GM12878 (cell line): ENCODE data around the gene VPS29. TPM values are rescaled to one million over a fixed set of nuclear protein-coding genes. Genes with fewer than 3 reads are reported as not detected.

ENCODE experiments used
- ATAC-seq: fragments of 200-7000 bp; cut with Tn5 transposase; 3 replicates; pipeline ENCODE4 v1.9.1; 2020; ENCODE audit warnings: mild to moderate bottlenecking, moderate library complexity
- BruUV-seq: library from RNA; stranded (reverse); fragments of 400-500 nt; replicated peaks from 2 replicates; lab custom pipeline; 2021; lab: Mats Ljungman, UMichigan
- CTCF ChIA-PET: fragments of 300-600 bp; sonication (Branson Sonifier 250); formaldehyde crosslinking; extraction: SDS; loops from one replicate; lab custom pipeline; 2021; ENCODE audit warnings: inconsistent platforms; lab: Yijun Ruan, JAX
- POLR2A ChIA-PET: fragments of 350-600 bp; formaldehyde crosslinking; extraction: SDS; loops from one replicate; lab custom pipeline; 2021; ENCODE audit warnings: inconsistent platforms; lab: Charles Lee
- RAD21 ChIA-PET: fragments of 300-600 bp; sonication (Branson Sonifier 250); formaldehyde crosslinking; loops from one replicate; lab custom pipeline; 2023; ENCODE audit warnings: antibody characterized with exemption; ENCODE audit not compliant: unreplicated experiment; lab: Charles Lee
- SMC1A ChIA-PET: fragments of 300-600 bp; sonication (Branson Sonifier 250); formaldehyde crosslinking; loops from one replicate; lab custom pipeline; 2023; ENCODE audit not compliant: unreplicated experiment, uncharacterized antibody; lab: Charles Lee
- DNase-seq: peaks from one replicate; pipeline ENCODE4 v3.0.0-alpha.2; 2011; ENCODE audit warnings: low read depth, low spot score
- FAIRE-seq: peaks from 3 replicates; lab custom pipeline; 2011; peaks lifted over from hg19 to GRCh38; lab: Jason Lieb, UNC
- H2AFZ ChIP-seq: 2 replicates; pipeline ENCODE4 v1.6.0; 2011; ENCODE audit warnings: low read depth, low read length, control low read depth; ENCODE audit not compliant: control insufficient read depth
- H3K27ac ChIP-seq: 2 replicates; pipeline ENCODE4 v1.5.1; 2011; ENCODE audit warnings: control low read depth; ENCODE audit not compliant: control insufficient read depth, insufficient read depth
- H3K27me3 ChIP-seq, 2 experiments: replicated peaks in 1 of 2; 2 replicates each; pipeline versions ENCODE4 v1.6.0 to v1.6.1; 2011; ENCODE audit warnings: low read length in 1 of 2; ENCODE audit not compliant: control insufficient read depth in 2 of 2, insufficient read depth in 2 of 2
- H3K36me3 ChIP-seq, 2 experiments: 2 replicates each; pipeline ENCODE4 v1.5.1; 2011; ENCODE audit warnings: low read length in 1 of 2; ENCODE audit not compliant: control insufficient read depth in 2 of 2, insufficient read depth in 2 of 2
- H3K4me1 ChIP-seq: 2 replicates; pipeline ENCODE4 v1.6.1; 2011; ENCODE audit warnings: mild to moderate bottlenecking, low read length, moderate library complexity, mixed read lengths; ENCODE audit not compliant: control insufficient read depth, insufficient read depth
- H3K4me2 ChIP-seq: 2 replicates; pipeline ENCODE4 v1.6.0; 2011; ENCODE audit warnings: control low read depth; ENCODE audit not compliant: control insufficient read depth, insufficient read depth
- H3K4me3 ChIP-seq: fragments of 200-600 bp; sonication (generic); 2 replicates; pipeline ENCODE4 v1.5.1; 2016
- H3K79me2 ChIP-seq: 2 replicates; pipeline ENCODE4 v1.6.0; 2011; ENCODE audit warnings: low read length; ENCODE audit not compliant: control insufficient read depth, insufficient read depth
- H3K9ac ChIP-seq: 2 replicates; pipeline ENCODE4 v1.8.0; 2011; ENCODE audit warnings: low read length, control low read depth, mixed read lengths; ENCODE audit not compliant: control insufficient read depth, insufficient read depth
- H3K9me3 ChIP-seq: replicated peaks from 3 replicates; pipeline ENCODE4 v1.5.1; 2011; ENCODE audit warnings: mild to moderate bottlenecking, low read length; ENCODE audit not compliant: control insufficient read depth, insufficient read depth
- H4K20me1 ChIP-seq: 2 replicates; pipeline ENCODE4 v1.6.0; 2011; ENCODE audit not compliant: control insufficient read depth, insufficient read depth
- ASH2L ChIP-seq: fragments of 300-600, 200-600 bp; sonication (generic); IDR thresholded peaks from 2 replicates; pipeline ENCODE4 v1.6.1; 2017; ENCODE audit warnings: low read depth, mild to moderate bottlenecking, borderline replicate concordance
- CREM ChIP-seq: IDR thresholded peaks from 2 replicates; pipeline ENCODE4 v1.6.1; 2014; ENCODE audit warnings: antibody characterized with exemption, low read depth
- DPF2 ChIP-seq: fragments of 450-650 bp; IDR thresholded peaks from 2 replicates; pipeline ENCODE4 v1.6.1; 2017; ENCODE audit warnings: mild to moderate bottlenecking
- EGR1 ChIP-seq, 2 experiments: IDR thresholded peaks; 1 replicate in 1 of 2; 2 replicates in 1 of 2; pipeline ENCODE4 v1.6.1; 2011 to 2012; ENCODE audit warnings: low read depth in 2 of 2, low read length in 2 of 2, borderline replicate concordance in 1 of 2, mild to moderate bottlenecking in 1 of 2, moderate library complexity in 1 of 2
- ESRRA ChIP-seq: IDR thresholded peaks from 2 replicates; pipeline ENCODE4 v1.6.1; 2012; ENCODE audit warnings: mild to moderate bottlenecking, low read length, improper control_type of control experiment
- FOXK2 ChIP-seq: fragments of 450-650 bp; IDR thresholded peaks from 2 replicates; pipeline ENCODE4 v1.6.1; 2017; ENCODE audit warnings: mild to moderate bottlenecking, moderate library complexity
- MEF2A ChIP-seq: IDR thresholded peaks from 2 replicates; pipeline ENCODE4 v1.6.1; 2011; ENCODE audit warnings: low read depth, mild to moderate bottlenecking, low read length, moderate library complexity; ENCODE audit not compliant: insufficient read depth
- MXI1 ChIP-seq: fragments of 150-350 bp; IDR thresholded peaks from 2 replicates; pipeline ENCODE4 v1.6.1; 2011; ENCODE audit warnings: low read depth, mild to moderate bottlenecking, inconsistent platforms, low read length, improper control_type of control experiment
- RB1 ChIP-seq: fragments of 450-650 bp; formaldehyde crosslinking; IDR thresholded peaks from 2 replicates; pipeline ENCODE4 v1.6.1; 2017; ENCODE audit warnings: mild to moderate bottlenecking, borderline replicate concordance
- SIX5 ChIP-seq: IDR thresholded peaks from 2 replicates; pipeline ENCODE4 v1.6.1; 2011; ENCODE audit warnings: mild to moderate bottlenecking, low read depth, low read length, moderate library complexity; ENCODE audit not compliant: severe bottlenecking
- TBL1XR1 ChIP-seq: IDR thresholded peaks from 2 replicates; pipeline ENCODE4 v1.6.1; 2012; ENCODE audit warnings: low read depth, low read length, improper control_type of control experiment
- ZBED1 ChIP-seq: IDR thresholded peaks from 2 replicates; pipeline ENCODE4 v1.6.1; 2016; ENCODE audit warnings: borderline replicate concordance
- WGBS: methylation state at CpG from one replicate; pipeline ENCODE4 v1.1.6; 2016; ENCODE audit warnings: low lambda C conversion rate; ENCODE audit not compliant: insufficient replicate concordance, insufficient coverage; ENCODE audit errors: missing lambda C conversion rate; 5-methylcytosine and 5-hydroxymethylcytosine counted together
- in situ Hi-C: fragments of 300-500 bp; cut with MboI; formaldehyde crosslinking; loops from 9 replicates; pipeline ENCODE4 v1.14.3; 2018; ENCODE audit warnings: mixed read lengths
- intact Hi-C: fragments of 100-400 bp; cut with micrococcal nuclease; formaldehyde crosslinking; loops from one replicate; pipeline ENCODE4 v1.14.2; 2022; ENCODE audit not compliant: unreplicated experiment
- polyA plus RNA-seq, 11 experiments: library from polyadenylated mRNA; depleted of rRNA in 4 of 11; unstranded in 6 of 11; stranded (reverse) in 5 of 11; fragments of >200 nt; fragmentation: Nextera tagmentation in 4 of 11; fragmentation: Illumina TruSeq in 1 of 11; extraction: Ambion mirVana in 4 of 11; extraction: Trizol in 1 of 11; gene quantifications; 1 replicate in 1 of 11; 2 replicates in 10 of 11; pipeline versions ENCODE4 v1.2.1 to v1.2.3, GENCODE V29; 2011 to 2016; ENCODE audit warnings: inconsistent platforms in 2 of 11, missing spikeins in 2 of 11, low read depth in 1 of 11
- total RNA-seq, 4 experiments: library from RNA; depleted of rRNA in 3 of 4; stranded (reverse); fragments of >200 nt in 3 of 4; fragmentation: Illumina TruSeq in 1 of 4; extraction: Trizol in 1 of 4; gene quantifications; 2 replicates each; pipeline versions ENCODE4 v1.2.1 to v1.2.3, GENCODE V29; 2013 to 2021
- TF ChIP-seq, protein P1 (sequence below): fragments of 450-650 bp; IDR thresholded peaks from 2 replicates; pipeline ENCODE4 v1.6.1; 2014; ENCODE audit warnings: mild to moderate bottlenecking
- TF ChIP-seq, protein P2 (sequence below), 3 experiments: IDR thresholded peaks in 2 of 3; conservative IDR thresholded peaks in 1 of 3; 2 replicates each; pipeline ENCODE4 v1.5.1; 2011; ENCODE audit warnings: low read depth in 3 of 3, low read length in 3 of 3, mild to moderate bottlenecking in 3 of 3, control low read depth in 2 of 3, moderate library complexity in 2 of 3, inconsistent platforms in 1 of 3, mixed read lengths in 1 of 3; ENCODE audit not compliant: control insufficient read depth in 2 of 3, insufficient read depth in 1 of 3; ENCODE audit errors: extremely low read depth in 1 of 3
- TF ChIP-seq, protein P3 (sequence below): IDR thresholded peaks from 2 replicates; pipeline ENCODE4 v1.6.1; 2012; ENCODE audit warnings: low read depth, low read length, improper control_type of control experiment
- TF ChIP-seq, protein P4 (sequence below): fragments of 450-650 bp; IDR thresholded peaks from 2 replicates; pipeline ENCODE4 v1.6.1; 2016; ENCODE audit warnings: mild to moderate bottlenecking

VPS29 gene
- total and polyA plus RNA-seq, 10 of the 15 experiments (the other 5 are each of a cell fraction or from before 2014, with no cell fraction given) = 65.3 to 405 (median 206) TPM

DNA sequence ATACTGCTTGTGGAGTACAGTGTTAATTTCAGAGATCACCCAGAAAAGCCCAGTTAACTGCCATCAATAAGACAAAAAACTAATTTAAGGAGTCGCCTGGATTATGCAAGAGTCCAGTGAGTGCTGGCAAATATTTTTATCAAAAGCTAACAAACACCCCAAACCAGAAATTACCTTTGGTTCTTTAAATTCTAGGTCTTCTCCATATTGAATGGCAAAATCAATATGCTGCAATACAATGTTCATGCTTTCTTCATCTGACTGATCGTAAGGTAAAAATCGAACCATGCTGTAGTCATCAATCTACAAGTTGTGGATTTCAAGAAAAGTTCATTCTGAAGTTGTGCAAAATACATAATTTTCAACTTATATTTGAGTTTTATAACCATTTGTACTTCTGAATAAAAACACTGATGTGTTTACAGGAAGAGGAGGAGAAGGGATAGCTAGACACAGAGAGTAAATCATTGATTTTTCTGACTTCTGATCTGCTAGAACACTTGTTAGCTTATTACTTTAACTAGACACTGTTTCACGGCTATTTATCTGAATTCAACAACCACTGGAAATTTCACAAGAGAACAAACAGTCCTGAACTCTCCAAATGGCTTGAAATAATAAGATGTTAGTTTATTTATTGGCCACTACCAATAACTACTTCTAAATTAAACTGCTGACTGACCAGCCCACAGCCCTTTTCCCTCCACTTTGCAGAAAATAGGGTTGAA, 48.2 kb downstream of the VPS29 start (continued):
- TF ChIP-seq, protein P1, sequence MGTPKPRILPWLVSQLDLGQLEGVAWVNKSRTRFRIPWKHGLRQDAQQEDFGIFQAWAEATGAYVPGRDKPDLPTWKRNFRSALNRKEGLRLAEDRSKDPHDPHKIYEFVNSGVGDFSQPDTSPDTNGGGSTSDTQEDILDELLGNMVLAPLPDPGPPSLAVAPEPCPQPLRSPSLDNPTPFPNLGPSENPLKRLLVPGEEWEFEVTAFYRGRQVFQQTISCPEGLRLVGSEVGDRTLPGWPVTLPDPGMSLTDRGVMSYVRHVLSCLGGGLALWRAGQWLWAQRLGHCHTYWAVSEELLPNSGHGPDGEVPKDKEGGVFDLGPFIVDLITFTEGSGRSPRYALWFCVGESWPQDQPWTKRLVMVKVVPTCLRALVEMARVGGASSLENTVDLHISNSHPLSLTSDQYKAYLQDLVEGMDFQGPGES = no peak
- no peak for TF ChIP-seq SIX5
- no peak for TF ChIP-seq CREM
- no peak for TF ChIP-seq ASH2L
- TF ChIP-seq, protein P2, sequence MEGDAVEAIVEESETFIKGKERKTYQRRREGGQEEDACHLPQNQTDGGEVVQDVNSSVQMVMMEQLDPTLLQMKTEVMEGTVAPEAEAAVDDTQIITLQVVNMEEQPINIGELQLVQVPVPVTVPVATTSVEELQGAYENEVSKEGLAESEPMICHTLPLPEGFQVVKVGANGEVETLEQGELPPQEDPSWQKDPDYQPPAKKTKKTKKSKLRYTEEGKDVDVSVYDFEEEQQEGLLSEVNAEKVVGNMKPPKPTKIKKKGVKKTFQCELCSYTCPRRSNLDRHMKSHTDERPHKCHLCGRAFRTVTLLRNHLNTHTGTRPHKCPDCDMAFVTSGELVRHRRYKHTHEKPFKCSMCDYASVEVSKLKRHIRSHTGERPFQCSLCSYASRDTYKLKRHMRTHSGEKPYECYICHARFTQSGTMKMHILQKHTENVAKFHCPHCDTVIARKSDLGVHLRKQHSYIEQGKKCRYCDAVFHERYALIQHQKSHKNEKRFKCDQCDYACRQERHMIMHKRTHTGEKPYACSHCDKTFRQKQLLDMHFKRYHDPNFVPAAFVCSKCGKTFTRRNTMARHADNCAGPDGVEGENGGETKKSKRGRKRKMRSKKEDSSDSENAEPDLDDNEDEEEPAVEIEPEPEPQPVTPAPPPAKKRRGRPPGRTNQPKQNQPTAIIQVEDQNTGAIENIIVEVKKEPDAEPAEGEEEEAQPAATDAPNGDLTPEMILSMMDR (IDR thresholded peaks at IDR 0.05 in 2 of 3, conservative IDR thresholded peaks at IDR 0.05 in 1 of 3; ENCODE audit: control insufficient read depth in 2 of 3, extremely low read depth in 1 of 3, insufficient read depth in 1 of 3, low read depth in 3 of 3, low read length in 3 of 3) = no peak

DNA sequence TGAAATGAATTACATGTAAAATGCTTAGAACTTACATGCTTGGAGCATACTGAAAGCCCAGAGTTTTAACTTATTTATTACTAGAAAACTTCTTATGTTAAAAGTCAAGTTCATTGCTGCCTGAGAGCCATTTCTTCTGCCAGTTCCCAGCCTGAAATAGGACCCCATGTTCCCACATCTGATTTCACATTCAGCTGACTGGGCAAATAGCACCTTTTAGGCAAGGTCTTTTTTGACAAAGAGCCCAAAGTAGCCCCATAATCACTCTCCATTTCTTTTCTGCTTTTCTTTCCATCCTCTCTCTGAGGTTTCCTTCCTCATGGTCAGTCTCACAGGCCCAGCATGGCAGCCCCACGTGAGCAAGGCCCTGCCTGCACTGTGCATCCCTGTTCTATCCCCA, 50.6 kb downstream of the VPS29 start:
- Histone ChIP-seq H3K79me2 (peaks cover 36% of the 10 kb centered on the region), H3K9ac (no peak overlapping the region), H3K9me3 (no peaks in the 10 kb centered on the region; the same call in 2 of the 3 replicates), H3K4me2 (no peak overlapping the region), H3K4me1 (peaks cover 10% of the 10 kb centered on the region), H3K4me3 (no peak overlapping the region), H4K20me1 (no peaks in the 10 kb centered on the region), H3K36me3 (peaks cover 3 to 7% of the 10 kb centered on the region in 2 experiments; a peak in 3 of 4 replicates), H3K27ac (no peak overlapping the region), H2AFZ (no peak overlapping the region), H3K27me3 (no peaks in the 10 kb centered on the region)
- no TSS peak for BruUV-seq
- ChIA-PET CTCF (interaction anchor here (1.0 to 10.9 kb wide), 12 partner anchors 15 to 377 kb away, joined by 3 to 237 read pairs (median 7); partner anchors contain the start of genes FAM216A, GPN3, RAD9B and VPS29), POLR2A (interaction anchor here (0.5 to 2.4 kb wide), 7 partner anchors 15 to 260 kb away, joined by 3 to 25 read pairs (median 7); partner anchors contain the start of genes FAM216A and GPN3), SMC1A (interaction anchor here (0.7 to 8.0 kb wide), 12 partner anchors 17 to 151 kb away, joined by 3 to 152 read pairs (median 6); partner anchors contain the start of genes FAM216A, GPN3, RAD9B and VPS29), RAD21 (interaction anchor here (1.4 to 10.2 kb wide), 12 partner anchors 17 to 217 kb away, joined by 3 to 180 read pairs (median 11); partner anchors contain the start of genes FAM216A and GPN3)
- no peak for FAIRE-seq
- in situ Hi-C loops (no loop called here), intact Hi-C loops (loop anchor here (2.0 to 5.0 kb wide), 2 partner anchors 376 to 436 kb away; no protein-coding TSS in a partner anchor)
- ATAC-seq = no peak
- no peak for DNase-seq
- WGBS = 38% methylated on average over 1 of the region's 1 CpG
- no peak for TF ChIP-seq TBL1XR1
- TF ChIP-seq ESRRA = no peak
- TF ChIP-seq, protein P3, sequence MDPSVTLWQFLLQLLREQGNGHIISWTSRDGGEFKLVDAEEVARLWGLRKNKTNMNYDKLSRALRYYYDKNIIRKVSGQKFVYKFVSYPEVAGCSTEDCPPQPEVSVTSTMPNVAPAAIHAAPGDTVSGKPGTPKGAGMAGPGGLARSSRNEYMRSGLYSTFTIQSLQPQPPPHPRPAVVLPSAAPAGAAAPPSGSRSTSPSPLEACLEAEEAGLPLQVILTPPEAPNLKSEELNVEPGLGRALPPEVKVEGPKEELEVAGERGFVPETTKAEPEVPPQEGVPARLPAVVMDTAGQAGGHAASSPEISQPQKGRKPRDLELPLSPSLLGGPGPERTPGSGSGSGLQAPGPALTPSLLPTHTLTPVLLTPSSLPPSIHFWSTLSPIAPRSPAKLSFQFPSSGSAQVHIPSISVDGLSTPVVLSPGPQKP = no peak
- no peak for TF ChIP-seq ZBED1
- TF ChIP-seq, protein P4, sequence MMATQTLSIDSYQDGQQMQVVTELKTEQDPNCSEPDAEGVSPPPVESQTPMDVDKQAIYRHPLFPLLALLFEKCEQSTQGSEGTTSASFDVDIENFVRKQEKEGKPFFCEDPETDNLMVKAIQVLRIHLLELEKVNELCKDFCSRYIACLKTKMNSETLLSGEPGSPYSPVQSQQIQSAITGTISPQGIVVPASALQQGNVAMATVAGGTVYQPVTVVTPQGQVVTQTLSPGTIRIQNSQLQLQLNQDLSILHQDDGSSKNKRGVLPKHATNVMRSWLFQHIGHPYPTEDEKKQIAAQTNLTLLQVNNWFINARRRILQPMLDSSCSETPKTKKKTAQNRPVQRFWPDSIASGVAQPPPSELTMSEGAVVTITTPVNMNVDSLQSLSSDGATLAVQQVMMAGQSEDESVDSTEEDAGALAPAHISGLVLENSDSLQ = no peak
- TF ChIP-seq FOXK2 = no peak
- TF ChIP-seq EGR1 (IDR thresholded peaks at IDR 0.05; ENCODE audit: borderline replicate concordance in 1 of 2, low read depth in 2 of 2, low read length in 2 of 2) = no peak
- TF ChIP-seq RB1 = no peak
- TF ChIP-seq MXI1 = no peak
- no peak for TF ChIP-seq DPF2
- no peak for TF ChIP-seq MEF2A
